SU-DHL-6 (cell line): ENCODE measurements around the gene L3HYPDH.

Source experiments
- EZH2phosphoT487 ChIP-seq: fragments of 200-600 bp; sonication (generic), shearing (Covaris generic); conservative IDR thresholded peaks from 2 replicates; pipeline ENCODE4 v1.6.1; 2018; ENCODE audit warnings: mild to moderate bottlenecking, antibody characterized with exemption, low read length, moderate library complexity, mixed read lengths
- TF ChIP-seq, protein P1 (sequence below): fragments of 200-600 bp; sonication (generic); IDR thresholded peaks from one replicate; pipeline ENCODE4 v1.5.1; 2017; ENCODE audit warnings: antibody characterized with exemption, mild to moderate bottlenecking, low read length, moderate library complexity; ENCODE audit not compliant: insufficient read depth, poor library complexity, severe bottlenecking

- TF ChIP-seq, protein P1, sequence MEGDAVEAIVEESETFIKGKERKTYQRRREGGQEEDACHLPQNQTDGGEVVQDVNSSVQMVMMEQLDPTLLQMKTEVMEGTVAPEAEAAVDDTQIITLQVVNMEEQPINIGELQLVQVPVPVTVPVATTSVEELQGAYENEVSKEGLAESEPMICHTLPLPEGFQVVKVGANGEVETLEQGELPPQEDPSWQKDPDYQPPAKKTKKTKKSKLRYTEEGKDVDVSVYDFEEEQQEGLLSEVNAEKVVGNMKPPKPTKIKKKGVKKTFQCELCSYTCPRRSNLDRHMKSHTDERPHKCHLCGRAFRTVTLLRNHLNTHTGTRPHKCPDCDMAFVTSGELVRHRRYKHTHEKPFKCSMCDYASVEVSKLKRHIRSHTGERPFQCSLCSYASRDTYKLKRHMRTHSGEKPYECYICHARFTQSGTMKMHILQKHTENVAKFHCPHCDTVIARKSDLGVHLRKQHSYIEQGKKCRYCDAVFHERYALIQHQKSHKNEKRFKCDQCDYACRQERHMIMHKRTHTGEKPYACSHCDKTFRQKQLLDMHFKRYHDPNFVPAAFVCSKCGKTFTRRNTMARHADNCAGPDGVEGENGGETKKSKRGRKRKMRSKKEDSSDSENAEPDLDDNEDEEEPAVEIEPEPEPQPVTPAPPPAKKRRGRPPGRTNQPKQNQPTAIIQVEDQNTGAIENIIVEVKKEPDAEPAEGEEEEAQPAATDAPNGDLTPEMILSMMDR, result no peak
- no peak for TF ChIP-seq EZH2phosphoT487
Measured at GRCh38 chr14:59509101-59509500, 24.9 kb upstream of the L3HYPDH start.
